GM19397 (cell line): ENCODE results near the gene RAB3IL1.
"Not testable (repeated sequence)": the region's sequence is repeated elsewhere in the genome, so short reads cannot be mapped to it uniquely, and the experiment has no call there.

Experiments
- ATAC-seq: cut with Tn5 transposase; IDR thresholded peaks from one replicate; pipeline ENCODE4 v1.9.1; 2021; ENCODE audit warnings: mild to moderate bottlenecking, moderate library complexity; ENCODE audit not compliant: unreplicated experiment

The RAB3IL1 gene

GRCh38 chr11:61887839-61888494 lies 29.4 kb downstream of the RAB3IL1 start:
- ATAC-seq, result no peak

- ATAC-seq, result no peak
Observed at GRCh38 chr11:61886643-61887042, 30.7 kb downstream of the RAB3IL1 start.

- ATAC-seq, result no peak
Observed at GRCh38 chr11:61885784-61886580, 31.4 kb downstream of the RAB3IL1 start.

- no peak for ATAC-seq
Observed at GRCh38 chr11:61885166-61885778, 32.1 kb downstream of the RAB3IL1 start.

- ATAC-seq, result no peak
Observed at GRCh38 chr11:61883947-61884346, 33.4 kb downstream of the RAB3IL1 start.

GRCh38 chr11:61883327-61883726 lies 34.0 kb downstream of the RAB3IL1 start:
- ATAC-seq, result no peak

- no peak for ATAC-seq
Observed at GRCh38 chr11:61882879-61883278, 34.5 kb downstream of the RAB3IL1 start.

GRCh38 chr11:61882267-61882666 lies 35.1 kb downstream of the RAB3IL1 start:
- ATAC-seq, result not testable (repeated sequence)

- ATAC-seq, result no peak
Observed at GRCh38 chr11:61881397-61881796, 36.0 kb downstream of the RAB3IL1 start.

- ATAC-seq, result no peak
Observed at GRCh38 chr11:61880454-61880853, 36.9 kb downstream of the RAB3IL1 start.

- no peak for ATAC-seq
Observed at GRCh38 chr11:61880031-61880430, 37.3 kb downstream of the RAB3IL1 start.

- no peak for ATAC-seq
Observed at GRCh38 chr11:61879152-61879551, 38.2 kb downstream of the RAB3IL1 start.

- no peak for ATAC-seq
Observed at GRCh38 chr11:61875698-61876097, 41.7 kb downstream of the RAB3IL1 start.

- ATAC-seq, result no peak
Observed at GRCh38 chr11:61874853-61875252, 42.5 kb downstream of the RAB3IL1 start.

- ATAC-seq, result no peak
Observed at GRCh38 chr11:61874377-61874809, 43.0 kb downstream of the RAB3IL1 start.

GRCh38 chr11:61873588-61874376 lies 43.6 kb downstream of the RAB3IL1 start:
- no peak for ATAC-seq

- no peak for ATAC-seq
Observed at GRCh38 chr11:61872935-61873565, 44.3 kb downstream of the RAB3IL1 start.

GRCh38 chr11:61871158-61871597 lies 46.2 kb downstream of the RAB3IL1 start:
- ATAC-seq, result peak; percentile 68

- ATAC-seq, result no peak
Observed at GRCh38 chr11:61870541-61871031, 46.8 kb downstream of the RAB3IL1 start.

GRCh38 chr11:61869708-61870451 lies 47.5 kb downstream of the RAB3IL1 start:
- ATAC-seq, result no peak
